NCI-H526 treated with DMSO at 0.1 percent for 48 hours (cell line): ENCODE data around the gene SLC38A10.

Experiments
- DNase-seq: peaks from one replicate; lab custom pipeline; 2025; lab: John Stamatoyannopoulos, UW

Gene SLC38A10

DNA sequence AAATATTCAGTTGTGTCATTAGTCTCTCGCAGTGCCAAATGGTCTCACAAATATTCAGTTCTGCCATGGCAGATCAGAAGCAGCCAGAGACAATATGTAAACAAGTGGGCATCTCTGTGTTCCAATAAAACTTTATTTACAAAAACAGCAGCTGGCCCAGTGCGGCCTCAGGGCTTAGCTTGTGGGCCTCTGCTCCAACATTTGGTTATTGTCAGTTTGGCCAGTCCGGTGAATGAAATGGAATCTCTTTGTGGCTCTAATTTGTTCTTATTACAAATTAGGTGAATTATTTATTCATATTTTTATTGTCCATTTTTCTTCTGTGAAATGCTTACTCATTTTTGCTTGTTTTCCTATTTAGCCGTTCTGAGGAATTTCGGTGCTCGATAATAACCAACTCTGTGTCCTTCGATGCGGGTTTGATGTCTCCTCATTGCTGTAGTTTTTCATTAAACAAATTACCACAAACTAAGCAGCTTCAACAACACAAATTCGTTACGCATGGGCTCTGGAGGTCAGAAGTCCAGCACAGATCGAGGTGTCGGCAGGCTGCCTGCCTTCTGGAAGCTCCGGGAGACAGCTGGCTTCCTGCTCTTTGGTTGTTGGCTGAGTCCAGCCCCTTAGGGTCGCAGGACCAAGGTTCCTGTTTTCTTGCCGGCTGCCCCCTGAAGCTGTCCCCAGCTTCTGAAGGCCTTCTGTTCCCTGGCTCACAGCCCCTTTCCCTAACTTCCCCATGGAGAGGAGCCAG lies 4.1 kb upstream of the SLC38A10 start:
- no peak for DNase-seq

DNA sequence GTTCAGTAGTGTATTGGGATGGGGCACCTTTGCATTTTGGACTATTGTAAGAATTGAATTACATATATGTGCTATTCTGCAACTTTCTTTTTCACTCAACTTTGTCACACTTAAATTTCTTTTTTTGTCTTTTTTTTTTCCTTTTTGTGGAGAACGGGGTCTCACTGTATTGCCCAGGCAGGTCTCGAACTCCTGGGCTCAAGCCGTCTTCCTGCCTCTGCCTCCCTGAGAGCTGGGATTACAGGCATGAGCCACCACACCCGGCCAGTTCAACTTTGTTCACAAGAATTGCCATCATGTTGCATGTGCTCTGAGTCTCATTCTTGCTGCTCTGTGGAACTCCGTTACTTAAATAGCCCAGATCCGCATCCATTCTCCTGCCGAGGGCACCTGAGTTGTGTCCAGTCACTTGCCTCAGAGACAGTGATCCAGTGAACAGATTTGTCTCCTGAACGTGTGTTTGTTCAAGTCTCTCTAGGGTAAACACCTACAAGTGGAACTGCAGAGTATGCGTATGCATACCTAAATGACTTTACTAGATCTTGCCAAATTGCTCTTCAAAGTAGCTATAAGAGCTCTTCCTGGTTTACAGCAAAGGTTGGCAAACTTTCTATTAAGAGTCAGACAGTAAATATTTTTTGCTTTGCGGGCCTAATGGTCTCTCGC lies 3.4 kb upstream of the SLC38A10 start:
- DNase-seq, result no peak

DNA sequence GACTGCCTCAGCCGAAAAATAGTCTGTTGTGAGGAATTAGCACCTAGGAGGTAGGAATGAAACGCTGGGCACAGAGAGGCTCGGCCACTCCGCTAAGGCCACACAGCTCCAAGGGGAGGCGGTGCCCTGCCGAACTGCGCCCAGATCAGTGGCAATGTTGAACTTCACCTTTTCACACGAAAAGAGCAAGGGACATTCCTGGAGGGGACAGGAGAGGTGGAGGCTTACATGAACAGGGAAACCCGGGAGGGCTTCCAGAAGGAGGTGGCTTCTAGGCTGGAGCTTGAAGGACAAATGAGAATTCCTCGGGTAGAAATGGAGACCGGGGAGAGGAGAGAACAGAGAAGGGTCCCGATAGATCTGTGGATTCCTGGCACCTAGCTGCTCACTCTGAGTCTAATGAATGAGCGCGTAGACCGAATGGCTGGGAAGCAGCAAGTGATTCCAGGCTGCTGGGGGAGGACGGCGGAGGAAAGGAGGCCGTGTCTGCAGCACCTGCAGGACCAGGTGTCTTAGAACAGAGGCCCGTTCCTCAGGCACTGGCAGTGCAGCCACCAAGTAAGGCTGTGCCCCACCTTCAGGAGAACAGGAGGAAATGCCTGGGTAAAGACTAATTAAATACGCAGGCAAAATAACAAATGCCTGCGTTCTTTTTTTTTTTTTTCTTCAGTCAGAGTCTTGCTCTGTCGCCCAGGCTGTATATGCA lies 722 bp upstream of the SLC38A10 start:
- peak; percentile 60 for DNase-seq

GRCh38 chr17:81294512-81295030 lies 536 bp downstream of the SLC38A10 start:
- no peak for DNase-seq

- DNase-seq, result no peak
These were observed 2.7 kb downstream of the SLC38A10 start for GRCh38 chr17:81292450-81292849.

DNA sequence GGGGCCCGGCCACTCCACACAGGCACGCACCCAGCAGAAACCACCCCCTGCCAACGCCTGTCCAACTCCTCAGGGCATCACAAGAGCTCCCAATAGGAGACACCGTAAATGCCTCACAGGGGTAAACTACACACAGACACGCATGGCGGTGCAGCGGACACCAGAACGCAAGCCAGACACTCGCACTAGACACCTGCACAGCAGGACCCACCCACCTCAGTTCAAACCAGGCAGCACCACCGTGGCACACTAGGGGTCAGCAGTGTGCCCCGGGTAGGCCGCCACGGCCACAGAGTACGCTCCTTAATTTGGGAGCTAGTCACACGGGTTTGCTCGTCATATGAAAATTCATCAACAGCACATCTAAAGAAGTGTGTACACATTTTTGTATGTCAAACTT lies 3.4 kb downstream of the SLC38A10 start:
- peak; percentile 88 for DNase-seq

- DNase-seq, result no peak
These were observed 4.9 kb downstream of the SLC38A10 start for GRCh38 chr17:81290230-81290629.

DNA sequence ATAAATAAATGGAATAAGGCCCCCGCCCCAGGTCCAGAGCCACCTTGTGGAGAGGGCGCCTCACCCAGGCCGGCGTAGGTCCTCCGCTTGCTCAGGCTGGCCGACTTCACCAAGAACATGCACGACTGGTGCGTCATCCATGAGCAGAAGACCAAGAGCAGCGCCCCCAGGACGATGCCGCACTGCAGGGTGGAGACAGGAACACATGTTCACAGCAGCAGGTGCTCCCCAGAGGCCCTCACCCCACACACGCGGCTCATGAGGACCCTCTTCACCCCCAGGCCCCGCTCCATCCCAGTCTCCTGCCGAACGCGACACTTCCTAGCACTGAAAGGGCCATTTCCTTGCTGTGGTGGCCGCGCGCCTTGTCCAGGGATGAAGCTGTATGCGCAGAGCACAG lies 5.5 kb downstream of the SLC38A10 start:
- no peak for DNase-seq

DNA sequence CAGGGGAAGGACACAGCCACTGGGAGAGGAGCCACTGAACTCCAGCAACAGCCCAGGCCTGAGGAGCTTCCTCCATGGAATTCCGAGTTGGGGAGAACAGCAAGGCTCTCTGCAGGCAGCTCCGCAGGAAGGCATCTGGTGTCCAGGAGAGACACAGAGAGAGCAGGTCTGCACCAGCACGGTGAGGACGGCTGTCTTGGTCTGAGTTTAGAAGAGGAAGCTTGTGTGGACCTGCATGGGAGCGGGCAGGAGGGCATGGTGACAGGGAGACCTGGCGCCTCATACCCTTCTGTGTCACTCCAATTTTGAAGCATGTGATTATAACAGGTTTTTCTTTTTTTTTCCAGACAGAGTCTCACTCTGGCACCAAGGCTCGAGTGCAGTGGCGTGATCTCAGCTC lies 6.4 kb downstream of the SLC38A10 start:
- no peak for DNase-seq

- no peak for DNase-seq
These were observed 7.2 kb downstream of the SLC38A10 start for GRCh38 chr17:81287741-81288430.

- DNase-seq, result no peak
These were observed 8.0 kb downstream of the SLC38A10 start for GRCh38 chr17:81287152-81287551.

- no peak for DNase-seq
These were observed 8.5 kb downstream of the SLC38A10 start for GRCh38 chr17:81286491-81287145.

GRCh38 chr17:81285894-81286293 lies 9.2 kb downstream of the SLC38A10 start:
- DNase-seq, result no peak

- DNase-seq, result no peak
These were observed 9.8 kb downstream of the SLC38A10 start for GRCh38 chr17:81285179-81285878.

- DNase-seq, result no peak
These were observed 12.2 kb downstream of the SLC38A10 start for GRCh38 chr17:81282876-81283275.

GRCh38 chr17:81282141-81282540 lies 13.0 kb downstream of the SLC38A10 start:
- DNase-seq, result no peak

DNA sequence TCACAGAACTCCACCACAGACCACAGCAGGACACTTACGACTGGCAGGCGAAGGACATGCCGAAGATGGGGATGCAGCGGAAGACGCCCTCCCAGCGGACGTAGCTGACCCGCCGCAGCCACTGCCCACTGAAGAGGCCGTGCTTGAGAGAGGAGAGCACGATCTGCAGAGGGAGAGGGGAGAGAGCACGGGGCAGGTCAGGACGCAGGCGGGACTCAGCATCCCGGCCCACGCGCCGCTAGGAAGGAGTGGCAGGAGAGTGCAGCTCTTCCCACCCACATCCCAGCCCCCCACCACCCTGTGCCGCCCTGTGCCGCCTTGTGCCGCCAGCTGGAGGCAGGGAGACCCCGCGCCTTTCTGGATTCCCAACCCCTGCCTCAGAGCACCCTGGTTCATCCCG lies 14.5 kb downstream of the SLC38A10 start:
- no peak for DNase-seq

DNA sequence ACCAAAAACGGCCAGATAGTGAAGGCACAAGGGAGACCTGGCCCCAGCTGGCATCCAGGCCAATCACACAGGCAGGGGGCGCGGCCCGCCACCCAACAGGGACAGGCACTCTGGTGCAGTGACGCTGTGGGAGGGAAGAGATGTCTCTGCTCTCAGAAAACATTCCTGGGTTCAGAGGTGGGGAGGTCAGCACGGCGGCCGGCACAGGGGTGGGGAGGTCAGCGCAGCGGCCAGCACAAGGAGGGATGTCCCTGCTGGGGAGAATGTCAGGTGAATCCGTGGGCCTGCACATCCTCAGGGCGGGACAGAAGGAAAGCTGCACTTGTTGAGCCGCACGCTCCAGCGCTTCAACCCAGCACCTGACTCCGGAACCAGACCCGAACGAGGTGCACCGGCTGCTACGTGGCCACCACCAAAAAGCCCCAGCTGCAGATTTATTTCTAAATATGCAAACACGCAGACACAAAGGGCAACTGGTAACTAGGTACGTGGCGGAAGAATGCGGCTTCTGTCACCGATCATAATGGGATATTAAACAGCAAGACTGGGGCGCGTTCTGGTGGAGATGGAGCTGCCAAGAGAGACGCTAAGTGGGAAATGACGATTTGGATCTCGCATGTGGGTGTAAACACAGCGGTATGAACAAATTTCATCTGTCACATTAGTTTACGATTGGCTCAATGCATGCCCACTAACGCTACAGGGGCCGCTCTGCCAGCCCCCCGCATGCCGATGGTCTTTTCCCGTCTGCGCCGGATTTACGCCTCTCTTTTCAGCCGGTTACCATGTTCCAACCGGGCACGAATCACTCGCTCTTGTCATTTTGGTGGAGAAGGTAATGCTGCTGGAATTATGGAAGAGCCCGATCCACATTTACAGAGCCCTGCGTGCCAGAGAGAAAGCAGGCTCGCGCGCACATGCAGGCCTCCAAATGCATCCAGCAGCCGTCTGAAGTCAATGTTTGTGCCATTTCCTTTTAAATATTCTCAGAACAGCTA lies 15.5 kb downstream of the SLC38A10 start:
- no peak for DNase-seq

DNA sequence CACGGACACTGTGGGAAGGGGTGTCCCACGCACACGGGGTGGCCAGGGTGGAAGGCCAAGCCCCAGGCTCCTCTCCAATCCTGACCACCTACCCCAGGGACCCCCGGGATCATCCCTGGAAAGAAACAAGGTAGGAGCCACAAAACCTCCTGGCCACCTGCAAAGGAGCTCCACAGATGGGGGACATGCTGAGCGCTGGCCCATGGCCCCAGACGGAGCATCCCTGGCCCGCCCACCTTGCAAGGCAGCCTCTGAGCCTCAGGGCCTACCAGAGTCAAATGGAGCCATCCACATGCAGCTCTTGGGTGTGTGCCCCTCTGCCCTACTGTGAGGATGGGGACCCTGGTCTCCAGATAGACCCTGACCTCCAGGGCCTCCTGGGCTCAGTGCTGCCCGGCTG lies 16.3 kb downstream of the SLC38A10 start:
- no peak for DNase-seq
